WERI-Rb-1 (cell line): ENCODE results near the gene SS18.

Experiments used
- DNase-seq: peaks from one replicate; pipeline ENCODE4 v3.0.0-alpha.2; 2020
- H3K27ac ChIP-seq: fragments of 250-450 bp; sonication (Bioruptor Pico); 2 replicates; pipeline ENCODE4 v1.5.1; 2020; ENCODE audit warnings: mild to moderate bottlenecking, moderate library complexity
- H3K27me3 ChIP-seq: fragments of 250-450 bp; sonication (Bioruptor Pico); 2 replicates; pipeline ENCODE4 v1.5.1; 2021; ENCODE audit warnings: mild to moderate bottlenecking, low read depth, moderate library complexity; ENCODE audit not compliant: insufficient read depth, severe bottlenecking
- H3K36me3 ChIP-seq: fragments of 250-450 bp; sonication (Bioruptor Pico); 2 replicates; pipeline ENCODE4 v1.5.1; 2020; ENCODE audit warnings: mild to moderate bottlenecking, moderate library complexity
- H3K4me3 ChIP-seq: 2 replicates; pipeline ENCODE4 v1.5.1; 2011; ENCODE audit warnings: low read depth, mild to moderate bottlenecking, control low read depth, low read length
- H3K9me3 ChIP-seq: fragments of 250-450 bp; sonication (Bioruptor Pico); 2 replicates; pipeline ENCODE4 v1.5.1; 2021; ENCODE audit warnings: mild to moderate bottlenecking, moderate library complexity; ENCODE audit not compliant: severe bottlenecking
- TF ChIP-seq, protein P1 (sequence below): IDR thresholded peaks from 2 replicates; pipeline ENCODE4 v1.5.1; 2011; ENCODE audit warnings: low read depth, mild to moderate bottlenecking, control low read depth, inconsistent platforms, low read length

SS18 gene

GRCh38 chr18:26002375-26002910, 88.0 kb downstream of the SS18 start:
- no peak overlapping the region for H3K27ac ChIP-seq
- TF ChIP-seq, protein P1, sequence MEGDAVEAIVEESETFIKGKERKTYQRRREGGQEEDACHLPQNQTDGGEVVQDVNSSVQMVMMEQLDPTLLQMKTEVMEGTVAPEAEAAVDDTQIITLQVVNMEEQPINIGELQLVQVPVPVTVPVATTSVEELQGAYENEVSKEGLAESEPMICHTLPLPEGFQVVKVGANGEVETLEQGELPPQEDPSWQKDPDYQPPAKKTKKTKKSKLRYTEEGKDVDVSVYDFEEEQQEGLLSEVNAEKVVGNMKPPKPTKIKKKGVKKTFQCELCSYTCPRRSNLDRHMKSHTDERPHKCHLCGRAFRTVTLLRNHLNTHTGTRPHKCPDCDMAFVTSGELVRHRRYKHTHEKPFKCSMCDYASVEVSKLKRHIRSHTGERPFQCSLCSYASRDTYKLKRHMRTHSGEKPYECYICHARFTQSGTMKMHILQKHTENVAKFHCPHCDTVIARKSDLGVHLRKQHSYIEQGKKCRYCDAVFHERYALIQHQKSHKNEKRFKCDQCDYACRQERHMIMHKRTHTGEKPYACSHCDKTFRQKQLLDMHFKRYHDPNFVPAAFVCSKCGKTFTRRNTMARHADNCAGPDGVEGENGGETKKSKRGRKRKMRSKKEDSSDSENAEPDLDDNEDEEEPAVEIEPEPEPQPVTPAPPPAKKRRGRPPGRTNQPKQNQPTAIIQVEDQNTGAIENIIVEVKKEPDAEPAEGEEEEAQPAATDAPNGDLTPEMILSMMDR = no peak
- H3K9me3 ChIP-seq = no peaks in the 10 kb centered on the region
- DNase-seq = no peak
- H3K36me3 ChIP-seq = no peaks in the 10 kb centered on the region
- no peak overlapping the region for H3K4me3 ChIP-seq
- H3K27me3 ChIP-seq = no peaks in the 10 kb centered on the region

GRCh38 chr18:25998461-25998860, 92.0 kb downstream of the SS18 start:
- Histone ChIP-seq H3K36me3 (no peaks in the 10 kb centered on the region), H3K9me3 (no peaks in the 10 kb centered on the region), H3K27ac (no peak overlapping the region), H3K27me3 (no peaks in the 10 kb centered on the region), H3K4me3 (no peak overlapping the region)
- no peak for DNase-seq
- TF ChIP-seq, protein P1 = no peak

- Histone ChIP-seq H3K27ac (no peak overlapping the region), H3K27me3 (no peaks in the 10 kb centered on the region), H3K36me3 (no peaks in the 10 kb centered on the region), H3K9me3 (no peaks in the 10 kb centered on the region), H3K4me3 (no peak overlapping the region)
- TF ChIP-seq, protein P1 = no peak
- DNase-seq = no peak
These were observed 97.8 kb downstream of the SS18 start for GRCh38 chr18:25992566-25992965.

DNA sequence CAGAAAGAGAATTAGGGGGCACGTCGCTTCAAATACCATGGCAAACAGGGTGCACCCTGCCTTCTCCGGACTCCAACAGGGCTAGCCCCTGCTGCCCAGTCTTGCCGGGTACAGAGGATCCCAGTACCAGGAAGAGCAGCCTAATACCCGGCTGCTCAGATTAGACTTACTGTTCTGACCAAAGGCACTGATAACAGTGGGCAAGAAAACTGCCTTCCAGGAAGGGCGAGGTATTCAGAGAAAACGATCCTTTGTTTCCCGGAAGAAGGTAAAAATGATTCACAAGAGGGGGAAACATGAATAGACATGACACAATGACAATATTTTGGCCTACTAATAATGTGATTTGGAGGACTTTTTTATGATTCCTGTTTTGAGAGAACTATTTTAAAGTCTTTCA, 99.9 kb downstream of the SS18 start:
- Histone ChIP-seq H3K36me3 (no peaks in the 10 kb centered on the region), H3K4me3 (no peak overlapping the region), H3K9me3 (no peaks in the 10 kb centered on the region), H3K27ac (no peak overlapping the region), H3K27me3 (no peaks in the 10 kb centered on the region)
- no peak for DNase-seq
- TF ChIP-seq, protein P1 = no peak

- no peaks in the 10 kb centered on the region for H3K27me3 ChIP-seq
- no peaks in the 10 kb centered on the region for H3K36me3 ChIP-seq
- TF ChIP-seq, protein P1 = no peak
- no peak overlapping the region for H3K4me3 ChIP-seq
- no peak for DNase-seq
- H3K9me3 ChIP-seq = no peaks in the 10 kb centered on the region
- H3K27ac ChIP-seq = no peak overlapping the region
These were observed 104.6 kb downstream of the SS18 start for GRCh38 chr18:25985707-25986394.

DNA sequence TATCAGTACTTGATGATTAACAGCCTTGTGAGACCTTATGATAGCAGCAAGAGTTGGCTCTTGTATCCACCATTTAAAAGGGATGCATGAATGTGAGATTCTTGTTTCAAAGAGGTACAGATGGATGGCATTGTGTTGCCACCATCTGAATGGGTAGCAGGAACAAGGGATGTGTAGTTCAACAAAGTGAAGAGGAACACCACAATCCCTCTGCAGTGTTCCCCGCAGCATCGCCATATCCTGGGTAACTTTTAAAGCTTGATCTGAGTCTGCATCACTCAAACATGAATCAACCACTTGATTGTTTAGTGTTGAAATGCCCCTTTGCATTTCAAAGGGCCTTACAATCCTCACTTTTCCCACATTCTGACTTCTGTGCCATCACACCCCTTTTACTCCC, 106.7 kb downstream of the SS18 start:
- H3K27me3 ChIP-seq = no peaks in the 10 kb centered on the region
- no peak for DNase-seq
- no peak overlapping the region for H3K4me3 ChIP-seq
- no peaks in the 10 kb centered on the region for H3K9me3 ChIP-seq
- no peaks in the 10 kb centered on the region for H3K36me3 ChIP-seq
- no peak overlapping the region for H3K27ac ChIP-seq
- TF ChIP-seq, protein P1 = no peak
